VCaP (cell line): Measurements from ENCODE around the gene CYSTM1.

Experiments used
- H3K27ac ChIP-seq: fragments of 450-650 bp; 2 replicates; pipeline ENCODE4 v1.5.1; 2017
- TF ChIP-seq, protein P1 (sequence below): fragments of 450-650 bp; conservative IDR thresholded peaks from 2 replicates; pipeline ENCODE4 v1.5.1; 2017; ENCODE audit warnings: mild to moderate bottlenecking, moderate library complexity

The CYSTM1 gene

DNA sequence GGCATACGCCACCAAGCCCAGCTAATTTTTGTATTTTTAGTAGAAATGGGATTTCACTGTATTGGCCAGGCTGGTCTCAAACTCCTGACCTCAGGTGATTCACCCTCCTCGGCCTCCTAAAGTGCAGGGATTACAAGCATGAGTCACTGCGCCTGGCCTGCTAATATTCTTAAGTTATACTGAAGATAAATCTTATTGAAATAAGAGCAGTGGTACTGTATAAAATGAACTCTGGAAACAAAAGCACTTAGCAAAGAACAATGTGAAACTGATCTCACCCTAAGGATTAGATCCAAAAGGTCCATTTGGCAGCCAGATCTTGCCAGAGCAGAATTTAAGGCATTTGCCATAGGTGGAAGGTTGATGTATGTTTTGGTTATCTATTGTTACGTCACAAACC is 27.1 kb downstream of the CYSTM1 start:
- H3K27ac ChIP-seq: no peak overlapping the region
- TF ChIP-seq, protein P1, sequence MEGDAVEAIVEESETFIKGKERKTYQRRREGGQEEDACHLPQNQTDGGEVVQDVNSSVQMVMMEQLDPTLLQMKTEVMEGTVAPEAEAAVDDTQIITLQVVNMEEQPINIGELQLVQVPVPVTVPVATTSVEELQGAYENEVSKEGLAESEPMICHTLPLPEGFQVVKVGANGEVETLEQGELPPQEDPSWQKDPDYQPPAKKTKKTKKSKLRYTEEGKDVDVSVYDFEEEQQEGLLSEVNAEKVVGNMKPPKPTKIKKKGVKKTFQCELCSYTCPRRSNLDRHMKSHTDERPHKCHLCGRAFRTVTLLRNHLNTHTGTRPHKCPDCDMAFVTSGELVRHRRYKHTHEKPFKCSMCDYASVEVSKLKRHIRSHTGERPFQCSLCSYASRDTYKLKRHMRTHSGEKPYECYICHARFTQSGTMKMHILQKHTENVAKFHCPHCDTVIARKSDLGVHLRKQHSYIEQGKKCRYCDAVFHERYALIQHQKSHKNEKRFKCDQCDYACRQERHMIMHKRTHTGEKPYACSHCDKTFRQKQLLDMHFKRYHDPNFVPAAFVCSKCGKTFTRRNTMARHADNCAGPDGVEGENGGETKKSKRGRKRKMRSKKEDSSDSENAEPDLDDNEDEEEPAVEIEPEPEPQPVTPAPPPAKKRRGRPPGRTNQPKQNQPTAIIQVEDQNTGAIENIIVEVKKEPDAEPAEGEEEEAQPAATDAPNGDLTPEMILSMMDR: no peak

DNA sequence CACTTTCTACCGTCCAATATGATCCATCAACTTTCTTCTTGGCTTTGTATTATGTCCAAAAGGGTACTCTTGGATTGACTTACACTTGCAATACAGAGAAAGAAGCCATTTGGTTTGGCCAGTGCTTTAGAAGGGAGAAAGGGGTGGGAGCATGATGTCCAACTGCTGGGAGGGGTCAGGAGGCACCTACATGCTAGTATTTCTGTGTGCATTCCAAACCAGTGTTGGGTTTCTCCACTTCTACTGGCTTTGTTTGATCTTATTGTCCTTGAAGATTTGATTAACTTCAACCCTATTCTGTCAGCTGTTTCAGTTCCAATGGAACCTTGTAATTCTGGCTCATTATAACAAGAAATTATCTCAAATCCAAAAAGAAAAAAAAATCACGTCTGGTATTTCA is 27.6 kb downstream of the CYSTM1 start:
- no peak overlapping the region for H3K27ac ChIP-seq
- TF ChIP-seq, protein P1: no peak

DNA sequence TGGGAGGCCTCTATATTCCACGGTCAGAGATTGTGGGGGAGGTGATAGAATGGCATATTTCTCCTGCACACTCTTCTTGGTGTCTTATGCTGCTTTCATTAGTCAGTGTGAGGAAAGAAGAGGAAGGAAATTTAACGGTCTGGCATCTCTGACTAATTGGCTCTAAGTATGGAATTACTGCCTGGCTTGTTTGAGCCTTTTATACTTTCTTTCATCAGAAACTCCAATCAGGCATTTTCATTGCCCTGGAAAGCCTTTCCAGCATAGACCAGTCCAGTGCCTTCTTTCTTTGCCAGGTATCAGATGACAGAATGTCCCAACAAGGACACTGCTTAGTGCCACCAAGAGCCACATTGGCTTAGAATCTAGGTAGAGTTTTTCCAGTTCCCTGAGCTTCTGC is 30.2 kb downstream of the CYSTM1 start:
- TF ChIP-seq, protein P1: no peak

DNA sequence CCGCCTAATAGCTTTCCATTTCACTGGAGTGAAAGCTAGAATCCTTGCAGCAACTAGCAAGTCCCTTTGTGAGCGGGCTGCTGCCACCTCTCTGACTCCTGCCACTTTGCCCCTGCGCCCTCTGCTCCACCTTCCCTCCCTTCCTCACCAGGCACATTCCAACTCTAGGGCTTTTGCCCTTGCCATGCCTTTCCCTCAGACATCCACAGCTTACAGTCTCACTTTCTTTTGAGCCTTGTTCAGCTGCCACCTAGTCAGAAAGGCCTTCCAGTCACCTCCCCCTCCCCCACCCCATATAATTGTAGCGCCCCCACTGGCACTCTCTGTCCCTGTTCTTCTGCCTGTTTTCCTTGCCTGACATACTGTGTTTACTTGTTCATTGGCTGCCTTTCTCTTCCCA is 31.0 kb downstream of the CYSTM1 start:
- TF ChIP-seq, protein P1: no peak
- H3K27ac ChIP-seq: no peak overlapping the region

More for the DNA sequence above, 30.2 kb downstream of the CYSTM1 start:
- no peak overlapping the region for H3K27ac ChIP-seq

DNA sequence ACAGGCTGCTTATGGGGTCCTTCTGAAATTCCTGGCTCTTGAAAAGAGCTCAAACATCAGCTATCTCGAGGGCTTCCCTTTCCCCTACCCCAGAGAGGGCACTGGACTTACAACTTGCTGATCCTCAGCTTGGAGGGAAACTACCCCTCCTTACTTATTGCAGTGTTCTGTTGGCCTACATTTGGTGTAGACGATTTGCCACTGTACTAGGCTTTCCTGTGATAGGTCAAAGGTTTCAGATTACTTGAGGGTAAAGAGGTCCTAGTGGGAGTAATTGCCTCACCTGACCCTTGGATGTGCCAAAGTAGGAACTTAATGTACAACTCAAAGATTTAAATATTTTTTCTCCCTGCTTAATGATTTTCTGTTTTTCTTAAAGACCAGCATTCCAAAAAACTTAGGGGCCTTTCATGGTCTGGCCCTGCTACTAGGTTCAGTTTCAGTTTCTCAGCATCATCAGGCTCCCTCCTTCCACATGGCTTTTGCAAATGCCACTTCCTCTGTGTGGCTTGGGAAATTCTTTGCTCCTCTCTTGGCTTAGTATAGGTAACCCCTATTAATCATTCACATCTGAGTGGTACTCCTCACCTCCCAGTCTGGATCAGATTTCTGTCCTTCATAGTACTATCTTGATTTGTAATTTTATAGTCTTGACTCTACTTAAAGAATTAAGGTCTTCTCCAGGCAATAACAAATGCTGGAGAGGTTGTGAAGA is 32.4 kb downstream of the CYSTM1 start:
- H3K27ac ChIP-seq: no peak overlapping the region

DNA sequence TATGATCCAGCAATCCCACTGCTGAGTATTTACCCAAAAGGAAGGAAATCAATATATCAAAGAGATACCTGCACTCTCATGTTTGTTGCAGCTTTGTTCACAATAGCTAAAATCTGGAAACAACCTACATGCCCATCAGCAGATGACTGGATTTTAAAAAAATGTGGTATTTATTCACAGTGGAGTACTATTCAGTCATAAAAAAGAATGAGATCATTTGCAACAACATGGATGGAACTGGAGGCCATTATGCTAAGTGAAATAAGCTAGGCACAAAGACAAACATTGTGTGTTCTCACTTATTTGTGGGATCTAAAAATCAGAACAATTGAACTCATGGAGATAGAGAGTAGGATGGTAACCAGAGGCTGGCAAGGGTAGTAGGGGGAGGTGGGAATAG is 33.1 kb downstream of the CYSTM1 start:
- no peak overlapping the region for H3K27ac ChIP-seq
- TF ChIP-seq, protein P1: no peak

More for the DNA sequence above, 32.4 kb downstream of the CYSTM1 start:
- TF ChIP-seq, protein P1: no peak

DNA sequence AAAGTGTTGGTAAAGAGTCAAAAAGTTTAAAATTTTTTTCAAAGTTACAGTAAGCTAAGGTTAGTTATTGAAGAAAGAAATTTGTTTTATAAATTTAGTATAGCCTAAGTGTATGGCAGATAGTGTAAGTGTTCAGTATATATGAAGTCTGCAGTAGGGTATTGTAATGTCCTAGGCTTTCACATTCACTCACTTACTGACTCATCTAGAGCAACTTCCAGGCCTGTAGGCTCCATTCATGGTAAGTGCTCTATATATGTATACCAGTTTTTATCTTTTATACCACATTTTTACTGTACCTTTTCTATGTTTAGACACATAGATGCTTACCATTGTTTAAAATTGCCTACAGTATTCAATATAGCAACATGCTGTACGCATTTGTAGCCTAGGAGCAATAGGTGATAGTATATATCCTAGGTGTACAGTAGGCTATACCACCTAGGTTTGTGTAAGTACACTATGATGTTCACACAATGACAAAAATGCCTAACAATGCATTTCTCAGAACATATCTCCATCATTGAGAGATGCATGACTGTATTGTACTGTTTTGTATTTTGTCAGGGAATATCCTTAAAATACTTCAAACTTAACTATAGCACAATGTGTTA is 38.5 kb downstream of the CYSTM1 start:
- no peak overlapping the region for H3K27ac ChIP-seq
- TF ChIP-seq, protein P1: no peak
